GM19328 (cell line): ENCODE results near the gene TNFRSF8.

Experiments
- ATAC-seq: cut with Tn5 transposase; IDR thresholded peaks from one replicate; pipeline ENCODE4 v1.9.1; 2021; ENCODE audit warnings: mild to moderate bottlenecking, moderate library complexity; ENCODE audit not compliant: unreplicated experiment

Gene TNFRSF8

DNA sequence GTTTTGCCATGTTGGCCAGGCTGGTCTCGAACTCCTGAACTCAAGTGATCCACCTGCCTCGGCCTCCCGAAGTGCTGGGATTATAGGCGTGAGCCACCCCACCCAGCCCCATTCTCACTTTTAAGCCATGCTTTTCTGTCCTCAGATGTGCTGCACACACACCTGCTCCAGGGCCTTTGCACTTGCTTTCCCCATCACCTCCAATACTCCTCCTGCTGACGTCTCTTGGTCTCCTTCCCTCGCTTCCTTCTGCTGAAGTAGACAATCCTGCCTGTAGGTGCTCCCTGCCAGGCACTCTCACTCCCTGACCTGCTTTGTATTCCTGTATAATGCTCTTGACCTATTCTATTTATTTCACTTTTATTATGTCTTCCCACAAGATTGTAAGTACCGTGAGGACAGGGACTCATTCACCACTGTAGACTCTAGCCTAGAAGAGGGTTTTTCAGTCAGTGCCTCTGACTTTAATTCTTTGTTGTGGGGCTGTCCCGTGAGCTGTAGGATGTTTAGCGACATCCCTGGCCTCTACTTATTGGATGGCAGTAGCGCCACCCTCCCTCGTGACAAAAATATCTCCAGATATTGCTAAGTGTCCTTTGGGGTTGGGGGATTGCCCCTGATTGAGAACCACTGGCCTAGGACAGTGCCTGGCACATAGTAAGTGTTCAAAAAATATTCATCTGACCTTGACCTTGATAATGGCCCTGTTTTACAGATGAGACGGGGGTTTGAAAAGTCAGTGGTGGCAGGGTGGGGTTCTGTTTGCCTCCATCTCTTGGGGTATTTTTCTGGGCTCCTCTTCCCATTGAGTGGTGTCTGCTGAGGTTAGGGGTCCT lies 108.3 kb downstream of the TNFRSF8 start:
- no peak for ATAC-seq

DNA sequence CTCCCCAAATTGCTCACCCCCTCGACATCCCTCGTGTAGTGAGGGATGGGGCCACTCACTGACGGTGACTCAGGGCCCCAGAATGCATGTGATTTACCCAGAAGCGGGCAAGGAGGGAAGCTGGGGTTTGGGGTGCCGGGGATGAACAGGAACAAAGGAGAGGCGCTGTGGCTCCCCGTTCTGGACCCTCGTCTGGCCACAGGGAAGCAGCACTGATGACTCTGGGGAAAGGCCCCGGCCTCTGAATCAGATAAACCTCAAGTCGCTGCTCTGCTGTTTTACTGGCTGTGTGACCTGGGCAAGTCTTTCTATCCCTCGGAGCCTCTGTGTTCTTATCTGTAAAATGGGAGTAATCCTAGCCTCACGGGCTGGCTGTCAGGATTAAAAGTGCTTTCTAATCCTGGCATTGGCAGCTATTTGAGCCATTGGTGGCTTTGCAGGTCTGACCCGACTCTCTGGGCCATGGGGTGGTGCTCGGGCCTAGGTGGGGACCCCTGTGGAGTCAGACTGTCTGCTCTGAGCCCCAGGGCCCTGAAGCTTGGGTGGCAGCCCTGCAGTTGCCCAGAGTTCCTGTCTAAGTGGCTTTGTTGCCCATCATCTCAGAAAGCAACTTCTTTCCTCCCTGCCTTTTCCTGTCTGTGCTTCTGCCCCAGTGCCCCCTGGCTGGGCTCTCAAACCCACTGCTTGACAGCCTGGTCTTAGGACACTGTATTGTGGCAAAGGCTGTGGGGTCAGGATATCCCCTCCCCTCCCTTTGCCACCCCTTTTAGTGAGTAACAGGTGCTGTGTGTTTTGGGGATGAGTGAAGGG lies 109.1 kb downstream of the TNFRSF8 start:
- ATAC-seq, result no peak

DNA sequence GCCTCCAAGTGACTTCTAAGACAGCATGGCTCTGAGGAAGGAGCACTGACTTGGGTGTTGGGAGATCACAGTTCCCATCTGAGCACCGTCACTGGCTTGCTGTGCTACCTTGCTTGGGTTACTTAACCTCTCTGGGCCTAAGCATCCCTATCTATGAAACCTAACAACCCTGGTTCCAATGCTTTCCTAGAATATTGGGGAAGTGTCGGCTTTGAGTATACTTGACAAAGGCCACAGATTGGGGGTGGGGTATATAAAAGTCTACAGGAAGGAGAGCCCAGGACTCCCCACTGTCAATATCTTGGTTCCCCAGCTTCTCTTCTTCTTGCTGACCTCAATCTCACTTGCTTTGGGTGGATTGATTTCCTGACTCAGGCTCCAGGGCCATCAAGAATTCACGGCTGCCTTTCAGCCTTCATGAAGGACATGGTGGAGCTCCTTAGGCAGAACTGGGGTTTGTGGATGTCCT lies 110.0 kb downstream of the TNFRSF8 start:
- ATAC-seq, result no peak

DNA sequence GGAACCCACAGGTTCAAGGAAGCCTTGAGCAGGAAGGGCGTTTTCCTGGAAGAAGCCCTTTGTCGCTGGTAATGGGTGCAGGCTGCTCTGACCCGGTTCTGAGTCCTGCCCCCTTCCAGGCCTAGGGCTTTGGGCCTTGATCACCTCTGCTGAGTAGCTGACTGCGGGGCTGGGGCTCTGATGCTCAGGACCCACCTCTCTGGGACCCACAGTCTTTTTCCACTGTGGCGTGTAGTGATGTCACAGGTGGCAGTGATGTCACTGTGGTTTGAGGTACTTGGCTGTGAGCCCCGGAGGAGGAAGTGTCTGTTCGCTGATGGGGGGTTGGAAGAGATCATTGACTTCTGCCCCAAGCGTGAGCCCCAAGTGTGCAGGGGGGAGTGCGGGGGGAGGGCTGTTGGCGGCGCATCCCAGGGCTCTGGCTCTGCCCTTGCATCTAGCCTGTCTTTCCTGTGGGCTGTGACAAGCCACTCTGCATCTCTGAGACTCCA lies 110.6 kb downstream of the TNFRSF8 start:
- ATAC-seq, result no peak

DNA sequence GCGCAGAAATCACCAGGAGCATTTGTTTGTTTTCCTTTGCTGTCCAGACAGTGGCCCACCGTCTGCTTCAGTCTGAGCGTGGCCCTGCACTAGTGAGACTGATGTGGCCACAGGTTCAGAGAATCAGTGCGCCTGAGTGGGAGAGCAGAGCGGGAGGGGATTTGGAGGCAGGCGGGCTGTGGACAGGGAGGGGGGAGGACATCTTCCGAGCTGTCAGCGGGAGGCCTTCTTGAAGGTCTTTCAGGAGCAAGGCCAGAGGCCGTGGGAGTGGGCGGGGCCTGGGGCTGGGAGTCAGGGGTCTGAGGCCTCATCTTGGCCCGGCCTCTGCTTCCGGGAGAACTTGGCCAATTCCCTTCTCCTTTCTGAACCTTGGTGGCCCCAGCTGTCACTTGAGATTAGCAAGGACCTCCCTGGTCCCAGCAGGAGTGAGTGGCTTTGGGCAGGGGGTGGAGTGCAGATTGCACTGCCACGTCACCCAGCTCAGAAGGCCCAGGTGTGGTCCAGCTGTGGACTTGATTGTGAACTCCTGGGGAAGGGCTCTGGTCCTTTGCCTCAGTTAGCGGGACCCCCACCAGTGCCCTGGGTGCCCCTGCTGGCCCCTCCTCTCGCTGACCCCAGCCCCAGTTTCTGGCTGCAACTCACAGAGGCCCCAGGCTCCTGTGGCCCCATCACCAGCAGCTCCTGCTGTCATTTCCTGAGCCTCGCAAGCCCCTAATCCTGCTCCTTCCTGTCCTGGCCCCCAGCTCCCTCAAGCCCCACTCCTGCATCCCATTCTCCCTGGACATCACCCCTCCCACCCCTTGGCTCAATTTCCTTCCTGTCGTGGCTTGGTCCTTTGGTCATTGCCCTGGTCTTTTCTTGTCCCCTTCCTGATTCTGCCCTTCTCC lies 112.1 kb downstream of the TNFRSF8 start:
- no peak for ATAC-seq

DNA sequence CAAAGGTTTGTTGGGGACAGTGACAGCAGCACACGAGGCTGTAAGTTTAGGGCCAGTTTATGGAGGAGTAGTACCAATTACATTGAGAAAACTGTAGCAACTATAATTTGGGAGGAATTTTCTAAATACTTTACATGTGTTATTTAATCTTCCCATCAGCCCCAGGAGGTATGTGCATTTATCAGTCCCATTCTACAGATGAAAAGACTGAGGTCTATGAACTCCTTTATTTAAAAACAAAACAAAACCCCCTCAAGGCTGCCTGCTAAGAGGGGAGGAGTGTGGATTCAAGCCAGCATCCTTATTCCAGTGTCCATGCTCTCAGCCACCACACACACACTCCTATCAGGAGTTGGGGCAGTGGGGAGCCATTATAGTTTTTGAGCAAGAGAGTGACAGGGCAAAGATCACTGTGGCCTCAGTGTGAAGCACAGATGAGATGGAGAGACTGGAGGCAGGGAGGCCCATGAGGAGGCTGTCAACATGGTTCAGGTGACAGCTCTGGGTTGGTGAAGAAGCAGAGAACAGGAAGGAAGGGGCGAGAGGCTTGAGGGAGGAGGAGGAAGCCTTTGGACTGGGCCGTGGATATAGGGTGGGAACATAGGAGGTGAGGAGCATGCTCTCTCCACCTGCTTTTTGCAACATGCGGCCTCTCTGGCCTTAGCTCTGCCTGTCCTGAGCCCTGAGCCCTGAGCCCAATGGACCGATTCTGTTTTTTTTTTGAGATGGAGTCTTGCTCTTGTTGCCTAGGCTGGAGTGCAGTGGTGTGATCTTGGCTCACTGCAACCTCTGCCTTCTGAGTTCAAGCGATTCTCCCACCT lies 113.4 kb downstream of the TNFRSF8 start:
- ATAC-seq, result no peak

DNA sequence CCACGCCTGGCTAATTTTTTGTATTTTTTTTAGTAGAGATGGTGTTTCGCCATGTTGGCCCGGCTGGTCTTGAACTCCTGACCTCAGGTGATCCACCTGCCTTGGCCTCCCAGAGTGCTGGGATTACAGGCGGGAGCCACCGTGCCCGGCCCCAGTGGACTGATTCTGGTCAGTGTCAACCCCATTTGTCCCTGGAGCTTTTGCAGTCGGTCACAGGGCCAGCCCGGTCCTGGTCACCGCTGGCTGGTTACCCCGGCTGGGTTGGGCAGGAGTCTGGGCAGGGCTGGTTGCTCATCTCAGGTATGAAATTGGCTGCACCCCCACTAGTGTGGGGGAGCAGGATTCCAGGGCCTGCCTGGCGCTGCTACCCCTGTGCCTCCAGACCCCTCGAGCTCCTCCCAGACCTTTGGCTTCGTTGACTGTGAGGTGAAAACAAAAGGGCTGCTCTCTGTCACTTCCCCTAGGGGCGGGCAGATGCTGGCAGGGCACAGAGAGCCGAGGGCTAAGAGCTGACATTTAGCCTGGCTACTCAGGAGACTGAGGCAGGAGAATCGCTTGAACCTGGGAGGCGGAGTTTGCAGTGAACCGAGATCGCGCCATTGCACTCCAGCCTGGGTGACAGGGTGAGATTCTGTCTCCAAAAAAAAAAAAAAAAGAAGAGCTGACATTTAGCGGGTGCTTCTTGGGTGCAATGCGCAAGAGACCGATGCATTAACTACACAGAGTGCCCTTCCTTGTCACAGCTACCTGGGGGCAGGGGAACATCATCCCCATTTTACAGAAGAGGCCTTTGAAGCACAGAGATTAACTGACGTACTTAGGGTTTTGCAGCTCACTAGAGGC lies 114.3 kb downstream of the TNFRSF8 start:
- ATAC-seq, result no peak

DNA sequence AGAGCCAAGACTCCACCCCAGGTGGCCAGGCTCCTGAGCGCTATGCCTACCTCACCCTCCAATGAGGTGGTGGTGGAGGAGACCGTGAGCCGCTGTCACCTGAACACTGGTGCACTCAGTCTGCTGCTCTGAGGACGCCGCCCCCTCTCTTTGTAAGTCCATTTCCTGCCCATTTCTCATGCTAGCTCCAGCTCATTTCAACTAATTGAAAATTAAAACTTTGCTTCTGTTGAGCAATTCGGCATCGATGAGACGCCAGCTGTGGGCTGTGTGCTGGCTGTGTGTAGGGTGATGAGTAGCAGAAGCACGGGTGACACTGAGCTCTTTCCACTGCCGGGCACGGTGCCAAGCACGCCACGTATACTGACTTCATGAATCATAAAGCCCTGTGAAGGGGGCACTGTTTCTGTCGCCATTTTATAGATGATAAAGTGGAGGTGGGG lies 114.9 kb downstream of the TNFRSF8 start:
- no peak for ATAC-seq

DNA sequence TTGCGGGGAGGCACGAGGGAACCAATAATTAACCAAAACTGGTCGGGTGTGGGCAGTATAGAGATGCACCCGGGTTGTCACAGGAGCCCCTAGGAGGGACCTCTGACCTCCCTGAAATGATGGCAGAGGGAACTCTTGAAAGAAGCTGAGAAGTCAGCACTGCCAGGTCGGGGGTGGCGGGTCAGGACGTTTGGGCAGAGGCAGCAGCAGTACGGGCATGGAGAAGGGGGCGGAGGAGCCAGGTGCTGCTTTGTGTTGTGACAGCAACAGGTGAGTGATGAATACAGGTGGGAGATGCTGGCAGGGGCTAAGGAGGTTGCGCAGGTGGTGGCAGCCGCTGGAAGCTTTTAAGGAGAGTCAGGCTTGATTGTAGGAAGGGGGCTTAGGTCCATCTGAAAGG lies 115.4 kb downstream of the TNFRSF8 start:
- ATAC-seq, result no peak

DNA sequence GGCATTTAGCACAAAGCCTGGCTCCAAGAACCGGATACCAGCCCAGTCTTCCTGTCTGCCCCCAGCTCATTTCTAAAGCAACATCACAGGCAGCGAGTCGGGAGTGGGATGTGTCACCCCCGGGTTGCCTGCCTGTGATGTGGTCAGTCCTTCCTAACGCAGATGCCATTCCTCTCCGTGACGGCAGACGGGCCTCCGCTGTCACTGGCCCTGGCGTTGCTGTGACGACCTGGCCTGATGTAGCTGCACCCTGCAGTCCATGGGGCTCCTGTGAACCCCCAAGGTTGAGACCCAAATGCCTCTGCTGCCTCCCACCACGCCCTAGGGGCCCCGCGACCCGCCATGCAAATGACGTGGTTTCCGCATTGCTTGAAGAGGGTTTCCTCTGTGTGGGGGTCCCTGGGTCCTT lies 116.0 kb downstream of the TNFRSF8 start:
- ATAC-seq, result no peak

DNA sequence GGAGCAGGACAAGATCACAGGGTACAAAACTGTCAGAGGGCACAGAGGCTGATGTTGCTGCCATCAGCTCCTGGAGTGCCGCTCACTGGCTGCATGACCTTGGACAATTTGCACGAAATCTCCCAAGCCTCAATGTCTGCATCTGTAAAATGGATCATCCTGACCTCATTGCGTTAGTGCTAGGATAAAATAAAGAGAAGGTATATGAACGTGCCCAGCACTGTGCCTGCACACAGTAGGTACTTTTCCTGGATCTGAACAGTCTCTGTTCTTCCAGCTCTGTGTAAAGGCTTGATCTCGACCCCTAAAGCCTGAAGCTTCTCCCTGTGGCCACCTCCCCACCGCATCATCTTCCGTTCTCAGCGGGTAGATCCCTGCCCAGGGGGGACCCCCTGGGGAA lies 116.6 kb downstream of the TNFRSF8 start:
- ATAC-seq, result no peak

DNA sequence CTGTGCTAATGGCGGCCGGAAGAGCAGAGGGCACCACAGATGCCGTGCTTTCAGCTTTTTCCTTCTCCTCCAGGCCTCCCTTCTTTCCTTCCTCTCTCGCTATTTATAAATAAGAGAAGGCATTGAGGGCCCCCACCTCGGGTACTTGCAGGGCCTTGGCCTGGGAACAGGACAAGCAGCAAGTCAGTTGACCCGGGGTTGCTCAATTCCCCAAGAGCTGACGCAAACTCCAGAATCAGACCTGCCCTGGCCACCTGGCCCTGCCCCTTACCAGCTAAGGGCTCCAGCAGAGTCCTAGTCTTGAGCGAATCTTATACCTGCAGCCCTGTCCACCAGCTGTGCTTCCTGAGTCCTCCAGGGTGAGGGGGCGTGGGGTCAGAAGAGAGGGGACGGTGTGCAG lies 117.2 kb downstream of the TNFRSF8 start:
- ATAC-seq, result no peak

DNA sequence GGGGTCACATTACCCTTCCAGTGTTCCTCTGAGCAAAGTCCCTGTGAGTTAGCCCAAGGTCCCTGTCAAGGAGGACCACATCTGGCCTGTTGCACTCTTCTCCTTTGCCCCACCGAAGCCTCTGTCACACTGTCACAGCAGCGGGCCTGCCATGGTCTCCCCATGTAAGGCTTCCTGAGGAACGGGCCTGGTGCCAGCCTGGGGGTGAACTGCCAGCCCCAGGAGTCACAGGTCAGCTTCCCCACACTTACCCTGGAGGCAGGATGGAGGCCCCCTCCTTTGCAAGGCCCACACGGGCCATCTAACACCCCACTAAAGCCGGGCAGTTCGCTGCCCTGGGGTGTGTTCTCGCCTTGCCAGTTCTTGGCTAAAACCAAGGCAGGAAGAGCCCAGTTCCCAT lies 117.8 kb downstream of the TNFRSF8 start:
- ATAC-seq, result no peak

DNA sequence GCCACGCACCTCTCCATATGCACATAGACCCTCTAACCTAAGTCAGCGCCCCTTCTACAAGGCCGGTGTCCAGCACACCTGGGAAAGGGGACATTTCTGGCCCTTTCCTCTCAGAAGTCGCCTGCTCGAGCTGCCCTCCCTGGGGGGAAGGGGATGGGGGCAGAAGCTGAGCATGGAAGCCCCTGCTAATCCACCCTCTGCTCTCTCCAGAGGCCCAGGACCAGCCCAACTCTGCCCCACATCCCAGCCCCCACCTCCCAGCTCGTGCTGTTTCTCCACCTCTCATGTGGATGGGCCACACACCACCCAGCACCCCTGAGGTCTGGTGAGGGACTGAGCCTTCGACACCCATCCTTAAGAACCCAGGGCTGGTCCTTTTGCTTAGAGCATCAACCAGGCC lies 118.5 kb downstream of the TNFRSF8 start:
- no peak for ATAC-seq

DNA sequence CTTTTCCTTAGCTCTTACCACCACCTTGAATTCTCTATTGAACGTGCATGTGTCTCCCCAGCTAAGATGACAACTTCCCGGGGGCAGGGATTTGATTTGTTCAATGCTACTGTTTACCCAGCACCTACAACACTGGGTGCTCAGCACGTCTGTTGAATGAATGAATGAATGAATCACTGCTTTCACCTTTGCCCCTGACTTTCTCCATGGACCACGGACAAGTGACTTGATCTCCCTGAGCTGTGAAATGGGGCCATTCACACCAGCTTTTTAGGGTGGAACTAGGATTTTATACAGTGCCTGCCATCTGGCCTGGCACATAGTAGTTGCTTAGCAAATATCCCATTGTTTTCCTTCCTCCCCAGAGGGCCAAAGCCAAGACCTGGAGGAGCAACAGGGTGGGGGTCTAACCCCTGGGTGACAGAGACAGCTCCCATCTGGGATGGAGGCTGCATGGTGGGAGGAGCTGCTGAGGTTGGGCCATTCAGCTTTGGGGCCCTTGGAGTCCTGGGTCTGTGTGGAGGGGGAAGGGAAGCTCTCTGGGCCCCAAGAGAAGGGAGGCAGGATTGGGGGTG lies 119.4 kb downstream of the TNFRSF8 start:
- ATAC-seq, result no peak

DNA sequence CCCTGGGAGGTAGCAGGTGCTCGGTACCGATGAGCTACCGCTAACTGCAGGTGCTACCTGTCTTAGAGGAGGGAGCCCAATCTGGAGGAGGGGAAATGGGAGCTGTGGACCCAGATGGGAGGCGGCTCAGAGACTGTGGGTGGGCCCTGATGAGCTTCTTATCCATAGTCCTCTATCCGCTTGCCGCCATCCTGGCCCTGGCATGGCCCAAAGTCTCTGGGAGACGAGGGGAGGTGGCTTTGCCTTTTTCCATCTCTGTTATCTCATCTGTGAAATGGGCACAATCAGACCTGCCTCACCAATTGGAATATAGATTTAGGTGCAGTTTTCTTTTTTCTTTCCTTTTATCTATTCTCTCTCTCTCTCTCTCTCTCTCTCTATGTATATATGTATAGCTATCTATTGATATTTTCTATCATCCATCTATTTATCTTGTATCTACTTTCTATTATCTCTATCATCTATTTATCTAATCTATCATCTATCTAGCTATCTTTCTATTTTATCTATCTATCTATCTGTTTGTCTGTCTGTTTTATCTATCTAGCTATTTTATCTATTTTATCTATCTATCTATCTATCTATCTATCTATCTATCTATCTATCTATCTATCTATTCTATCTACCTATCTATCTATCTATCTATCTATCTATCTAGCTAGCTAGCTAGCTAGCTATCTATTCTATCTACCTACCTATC lies 120.1 kb downstream of the TNFRSF8 start:
- no peak for ATAC-seq

DNA sequence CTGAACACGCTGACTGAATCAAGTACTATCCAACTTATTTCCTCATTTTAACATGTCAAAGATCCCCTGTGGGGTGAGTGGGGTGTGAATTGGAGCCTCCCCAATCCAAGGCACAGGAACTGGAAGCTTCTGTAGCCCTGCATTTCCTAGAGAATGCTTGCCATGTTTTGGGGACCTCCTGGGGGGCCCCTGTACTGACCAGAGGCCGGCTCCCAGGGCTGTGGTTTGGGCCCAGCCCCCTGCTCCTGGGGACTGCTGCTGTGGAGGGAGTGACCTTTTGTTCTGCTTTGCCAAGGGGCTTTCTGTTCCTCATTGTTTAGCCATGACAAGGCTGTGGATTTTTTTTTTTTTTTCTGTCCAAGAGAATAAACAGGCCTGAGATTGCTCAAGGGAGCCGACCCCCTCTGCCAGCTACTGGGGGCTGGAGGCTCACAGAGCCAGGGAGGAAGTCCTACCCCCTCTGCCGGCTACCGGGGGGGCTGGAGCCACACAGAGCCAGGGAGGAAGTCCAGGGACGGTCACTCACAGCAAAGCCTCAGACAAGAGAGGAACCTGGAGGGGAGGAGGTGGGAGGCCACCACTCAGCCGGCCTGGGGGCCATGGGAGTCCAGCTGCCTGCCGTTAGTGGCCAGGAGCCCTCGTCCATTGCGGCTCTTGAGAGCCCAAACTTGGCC lies 121.0 kb downstream of the TNFRSF8 start:
- ATAC-seq, result no peak
